Bone marrow (tissue), 2 donors: ENCODE measurements around the gene SHTN1.

Experiments used
- DNase-seq, 2 donors: peaks; one replicate each; lab custom pipeline; 2025; lab: John Stamatoyannopoulos, UW

Gene SHTN1

DNA sequence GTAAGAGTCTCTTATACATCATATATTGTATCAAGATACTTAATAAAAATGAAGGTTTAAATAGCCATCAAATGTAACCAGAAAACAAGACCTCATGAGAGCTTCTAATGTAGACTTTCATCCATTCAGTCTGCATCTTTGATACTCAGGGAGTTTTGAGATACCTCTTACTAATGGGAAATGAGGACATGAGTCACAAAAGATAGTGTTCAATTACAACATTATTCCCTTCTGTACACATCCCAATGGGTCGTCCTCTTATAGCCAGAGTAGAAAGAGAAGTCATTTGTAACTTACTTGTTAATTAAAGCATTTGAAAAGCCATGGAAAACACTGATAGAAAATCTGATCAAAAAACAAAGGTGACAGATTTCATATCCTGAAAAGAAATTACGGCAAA lies 19.4 kb downstream of the SHTN1 start:
- no peak for DNase-seq

DNA sequence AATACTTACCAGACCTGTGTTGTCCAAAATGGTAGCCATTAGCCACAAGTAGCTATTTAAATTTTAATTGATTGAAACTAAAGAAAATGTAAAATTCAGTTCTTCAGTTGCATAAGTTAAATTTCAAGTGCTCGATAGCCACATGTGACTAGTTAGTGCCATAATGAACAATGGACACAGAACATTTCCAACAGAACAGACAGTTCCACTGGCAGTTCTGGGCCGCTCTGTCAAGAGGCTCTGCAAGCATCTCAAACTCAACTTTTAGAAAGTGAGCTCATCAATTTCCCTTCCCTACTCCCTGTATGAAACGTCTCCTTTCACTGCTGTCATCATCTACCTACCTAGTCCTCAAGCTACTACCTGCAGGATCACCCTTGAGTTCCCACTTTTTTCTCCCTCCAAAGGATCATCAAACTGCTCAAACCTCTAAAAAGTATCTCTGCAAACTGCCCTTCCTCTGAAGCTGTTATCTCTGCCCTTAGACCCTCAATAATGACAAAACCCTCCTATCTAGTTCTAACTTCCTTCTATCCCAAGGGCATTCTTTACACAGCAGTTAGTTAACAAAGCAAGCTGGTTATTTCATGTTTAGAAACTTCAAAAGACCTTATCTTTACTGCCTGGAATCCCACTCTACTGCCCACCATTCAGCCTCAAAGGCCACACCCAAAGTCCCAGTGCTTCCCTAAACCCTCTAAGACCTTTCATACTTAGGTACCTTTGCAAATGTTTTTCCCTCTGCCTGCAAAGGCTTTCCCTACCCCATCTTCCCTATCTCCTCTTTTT lies 20.6 kb downstream of the SHTN1 start:
- DNase-seq = no peak

DNA sequence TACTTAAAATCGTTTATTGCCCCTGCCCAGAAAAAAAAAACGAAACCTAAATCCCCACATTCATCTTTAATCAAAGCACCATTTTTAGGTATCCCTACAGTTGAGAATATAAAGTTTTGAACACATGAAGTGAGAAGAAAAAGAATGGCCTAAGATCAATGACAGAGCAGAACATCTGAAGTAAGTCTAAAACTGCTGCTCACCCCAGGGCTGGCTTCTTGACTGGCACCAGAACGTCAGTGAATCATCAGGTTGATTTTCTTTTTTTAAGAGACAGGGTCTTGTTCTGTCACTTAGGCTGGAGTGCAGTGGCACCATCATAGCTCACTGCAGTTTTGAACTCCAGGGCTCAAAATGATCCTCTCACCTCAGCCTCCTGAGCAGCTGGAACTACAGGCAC lies 24.9 kb downstream of the SHTN1 start:
- DNase-seq = no peak

DNA sequence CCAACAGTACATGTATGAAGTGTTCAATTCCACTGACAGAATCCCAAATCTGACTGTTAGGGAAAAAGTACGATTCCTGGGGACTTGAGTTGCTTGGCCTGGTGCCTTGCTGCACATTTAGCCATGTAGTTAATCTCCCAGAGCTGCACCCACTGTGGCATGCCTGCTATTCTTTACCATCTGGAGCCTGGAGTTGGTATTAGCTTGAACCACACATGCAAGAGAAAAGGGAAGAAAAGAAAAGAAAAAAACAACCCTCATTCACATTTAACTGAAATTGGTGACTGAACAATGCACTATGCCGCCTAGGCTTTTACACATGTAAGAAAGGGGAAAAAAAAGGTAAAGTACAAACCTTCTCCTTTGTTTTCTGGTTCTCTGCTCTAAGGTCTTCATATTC lies 26.1 kb downstream of the SHTN1 start:
- DNase-seq = no peak

DNA sequence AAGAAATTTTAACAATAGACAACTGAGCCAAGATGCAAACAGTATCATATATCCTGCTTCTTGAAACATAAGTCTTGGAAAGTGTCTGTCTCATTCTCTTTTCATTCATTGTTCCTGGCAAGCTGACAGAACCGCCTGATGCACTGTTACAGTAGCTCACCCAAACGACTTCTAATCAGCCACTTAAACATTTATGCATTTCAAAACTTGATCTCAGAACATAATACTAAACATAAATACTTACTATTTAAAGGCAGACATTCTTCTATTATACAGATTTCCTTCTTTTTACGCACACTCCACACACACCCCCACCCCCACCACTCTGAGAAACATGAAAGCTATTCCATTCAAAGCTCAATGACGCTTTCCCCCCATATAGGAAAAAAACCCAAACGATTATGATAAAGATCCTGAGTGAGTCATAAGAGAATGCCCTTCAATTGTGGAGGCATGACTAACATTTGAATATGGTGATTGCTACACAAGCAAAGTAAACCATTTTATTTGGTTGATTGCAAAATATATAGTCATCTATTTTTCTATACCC lies 30.5 kb downstream of the SHTN1 start:
- DNase-seq = no peak

DNA sequence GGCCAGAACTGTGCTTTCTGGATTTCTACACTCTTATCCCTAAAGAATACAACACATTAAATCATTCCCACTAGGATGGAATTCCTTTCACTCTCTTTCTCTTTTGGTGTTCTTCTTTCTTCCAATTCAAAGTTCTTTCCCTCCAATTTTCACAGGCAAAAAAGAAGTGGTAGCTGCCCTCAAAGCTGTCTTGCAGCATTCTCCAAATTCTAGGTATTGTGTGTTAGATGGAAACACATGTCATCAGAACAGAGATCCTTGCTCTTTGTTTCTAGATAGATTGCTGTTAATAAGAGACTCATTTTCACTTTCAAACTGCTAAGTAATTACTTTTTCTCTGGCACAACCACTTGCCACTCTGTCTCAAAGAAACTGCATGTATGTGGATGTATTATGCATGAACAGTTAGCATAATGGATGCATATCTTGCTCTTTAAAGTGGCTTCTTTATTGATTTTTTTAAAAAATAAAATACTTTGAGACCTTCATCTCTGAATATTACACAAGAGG lies 31.0 kb downstream of the SHTN1 start:
- no peak for DNase-seq

DNA sequence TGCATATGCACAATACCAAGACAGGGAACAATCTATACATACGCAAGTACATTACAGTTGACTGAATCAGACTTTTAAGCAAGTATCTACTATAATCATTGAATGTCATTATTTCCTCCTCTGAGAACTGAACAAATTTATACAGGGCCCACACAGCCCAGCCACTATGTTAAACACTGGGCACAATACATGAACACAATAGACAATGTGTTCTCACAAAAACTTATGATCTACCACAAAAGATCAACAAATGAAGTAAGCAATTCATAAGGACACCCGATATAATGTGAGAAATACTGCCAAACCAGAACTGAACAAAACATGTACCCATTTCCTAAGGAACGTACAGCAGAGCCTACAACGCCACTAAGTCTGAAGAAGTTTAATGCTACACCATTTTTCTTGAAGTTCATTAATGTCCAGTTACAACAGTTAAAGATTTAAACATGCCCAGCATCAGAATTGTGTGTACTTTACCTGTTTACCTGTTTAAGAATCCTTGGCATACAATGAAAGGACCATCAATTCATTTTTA lies 31.5 kb downstream of the SHTN1 start:
- no peak for DNase-seq

DNA sequence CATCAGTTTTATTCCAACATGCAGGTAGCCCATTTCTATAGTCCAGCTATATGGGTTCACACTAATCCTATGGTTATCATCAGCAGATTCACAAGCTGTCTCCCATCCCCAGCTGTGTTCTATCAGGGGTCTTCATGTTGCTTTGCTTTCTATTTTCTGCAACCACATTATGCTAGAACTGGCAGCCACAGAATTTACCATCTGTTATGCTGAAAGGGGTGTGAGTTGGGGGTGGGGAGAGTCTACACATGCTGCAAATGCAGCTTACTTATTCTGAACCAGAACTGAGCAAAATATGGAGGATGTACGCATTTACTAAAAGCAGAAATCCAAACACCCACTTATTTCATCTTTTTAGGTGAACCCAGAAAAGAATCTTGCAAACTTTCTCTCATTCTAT lies 32.9 kb downstream of the SHTN1 start:
- DNase-seq = no peak

DNA sequence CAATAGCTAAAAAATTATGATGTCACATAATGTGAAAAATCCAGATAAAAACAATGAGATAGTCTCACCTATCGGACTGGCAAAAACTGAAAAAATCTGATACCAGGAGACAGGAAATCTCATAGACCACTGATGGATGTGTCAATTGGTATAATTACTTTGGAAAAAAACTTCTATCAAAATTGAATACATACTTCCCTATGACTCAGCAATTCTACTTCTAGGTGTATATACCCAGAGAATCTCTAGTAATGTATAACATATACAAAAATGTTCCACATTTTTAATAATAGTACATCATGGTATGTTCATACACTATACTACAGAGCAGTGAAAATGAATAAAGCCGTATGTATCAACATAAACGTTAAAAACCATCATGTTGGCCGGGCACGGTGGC lies 34.9 kb downstream of the SHTN1 start:
- DNase-seq = no peak

DNA sequence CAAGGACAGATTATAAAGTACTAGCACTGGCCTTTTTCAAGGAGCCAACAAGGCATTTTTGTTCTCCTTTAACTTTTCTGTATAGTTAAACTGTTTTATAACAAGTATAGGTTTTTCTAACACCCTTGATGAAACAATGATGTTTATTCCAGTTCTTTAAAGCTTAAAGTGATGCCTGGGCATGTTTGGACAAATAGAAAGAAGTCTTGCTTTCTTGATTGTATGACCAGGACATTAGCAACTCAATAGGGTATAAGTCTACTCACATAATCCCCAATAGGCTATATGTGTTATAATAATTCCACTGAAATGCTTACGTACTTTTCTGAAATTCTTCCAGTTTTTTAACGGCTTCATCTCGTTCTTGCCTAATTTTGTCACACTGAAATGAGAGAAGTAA lies 36.7 kb downstream of the SHTN1 start:
- DNase-seq = no peak

DNA sequence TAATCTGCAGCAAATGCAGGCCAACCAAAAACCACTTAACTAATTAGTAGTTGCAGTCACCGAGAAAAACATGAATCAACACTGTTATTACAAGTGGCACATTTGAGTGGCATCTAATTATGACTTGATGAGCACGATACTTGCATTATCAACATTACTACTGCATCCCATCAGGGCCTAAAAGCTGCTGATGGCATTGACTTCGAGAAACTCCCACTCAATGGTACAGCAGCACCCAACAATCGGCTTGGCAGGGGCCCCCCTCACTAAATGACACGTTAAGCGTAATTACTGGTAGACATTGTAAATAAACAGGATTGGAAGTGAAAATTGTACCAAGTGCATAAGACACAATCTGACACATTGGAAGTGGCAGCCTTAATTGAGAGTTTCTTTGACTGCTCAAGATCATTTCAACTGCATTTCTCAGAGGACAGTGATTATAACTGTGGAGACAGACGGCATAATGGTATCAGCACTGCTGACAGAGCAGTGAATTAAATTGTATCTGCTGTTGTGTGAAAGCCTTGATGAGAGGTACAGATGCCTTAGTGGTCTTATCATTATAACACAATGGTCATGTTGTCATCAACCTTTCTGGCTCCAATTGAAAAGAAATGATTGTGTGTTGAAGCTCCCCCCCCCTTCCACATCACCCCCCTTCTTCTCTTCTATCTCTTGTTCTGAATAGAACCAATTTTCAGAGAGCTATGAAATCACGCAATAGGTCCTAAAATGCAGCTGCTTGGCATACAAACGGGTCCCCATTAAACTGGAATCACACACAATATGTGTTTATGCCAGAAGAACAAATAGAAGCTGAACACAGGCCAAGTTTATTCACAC lies 43.4 kb downstream of the SHTN1 start:
- no peak for DNase-seq

DNA sequence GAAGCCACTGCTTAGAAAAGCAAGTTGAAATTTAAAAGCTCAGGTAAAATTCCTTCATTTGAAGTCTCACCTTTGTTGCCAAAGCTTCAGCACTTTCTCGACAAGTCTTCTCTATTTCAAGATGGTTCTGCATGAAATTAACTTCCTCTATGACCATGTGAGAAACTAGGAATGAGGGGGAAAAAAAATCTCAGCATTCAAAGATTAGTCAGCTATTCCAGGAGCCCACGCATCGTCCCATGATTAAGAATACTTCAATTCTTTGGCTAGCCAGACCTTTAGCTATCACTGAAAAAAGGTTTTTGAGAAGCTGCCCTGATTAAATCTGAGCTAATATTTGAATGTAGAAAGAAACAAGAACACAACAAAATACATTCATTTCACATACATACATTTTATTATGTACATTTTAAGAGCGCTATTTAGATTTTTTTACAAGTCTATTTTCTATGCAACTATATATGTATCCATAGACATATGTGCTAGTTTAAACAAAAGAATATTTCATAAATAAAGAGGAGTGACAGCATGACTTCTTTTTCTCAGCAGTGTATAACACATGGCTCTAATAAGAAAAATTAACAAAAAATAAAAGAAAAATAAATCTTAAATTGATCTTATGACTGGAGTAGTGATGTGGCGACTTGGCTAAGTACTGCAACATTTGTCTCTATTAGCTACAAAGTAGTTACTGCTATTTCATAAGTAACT lies 44.8 kb downstream of the SHTN1 start:
- DNase-seq = no peak

DNA sequence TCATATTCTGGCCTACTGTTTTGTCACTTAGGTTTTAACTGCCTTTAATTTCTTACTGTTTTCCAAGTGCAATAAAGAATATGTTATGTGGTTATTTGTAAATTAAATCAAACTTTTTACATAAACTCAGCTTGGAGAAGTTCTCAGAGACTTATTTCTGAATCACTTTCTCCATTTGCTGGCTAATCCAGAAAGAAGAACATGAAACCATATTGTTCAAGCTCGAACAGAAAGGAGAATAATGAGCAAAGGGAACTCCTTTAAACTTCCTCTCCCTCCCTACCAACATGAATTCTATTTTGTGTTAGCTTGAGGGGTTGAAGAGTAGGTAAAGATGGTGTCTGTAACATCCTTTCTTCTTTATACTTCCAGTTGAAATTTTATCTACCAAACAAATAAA lies 52.3 kb downstream of the SHTN1 start:
- no peak for DNase-seq

DNA sequence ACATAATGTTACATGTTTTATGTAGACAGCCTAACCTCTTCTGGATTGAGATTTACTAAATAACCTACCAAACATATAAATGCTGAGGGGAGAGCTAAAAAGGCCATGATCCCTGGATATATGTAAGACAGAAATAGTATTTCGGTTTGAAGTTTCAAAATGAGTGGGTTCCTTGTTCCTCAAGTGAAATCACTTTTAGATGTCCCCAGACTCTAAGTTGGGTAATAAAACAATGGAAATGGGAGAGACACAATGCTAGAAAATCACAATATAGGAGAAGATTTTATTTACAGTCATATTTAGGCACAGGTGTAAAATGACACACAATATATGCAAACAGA lies 56.5 kb downstream of the SHTN1 start:
- no peak for DNase-seq

DNA sequence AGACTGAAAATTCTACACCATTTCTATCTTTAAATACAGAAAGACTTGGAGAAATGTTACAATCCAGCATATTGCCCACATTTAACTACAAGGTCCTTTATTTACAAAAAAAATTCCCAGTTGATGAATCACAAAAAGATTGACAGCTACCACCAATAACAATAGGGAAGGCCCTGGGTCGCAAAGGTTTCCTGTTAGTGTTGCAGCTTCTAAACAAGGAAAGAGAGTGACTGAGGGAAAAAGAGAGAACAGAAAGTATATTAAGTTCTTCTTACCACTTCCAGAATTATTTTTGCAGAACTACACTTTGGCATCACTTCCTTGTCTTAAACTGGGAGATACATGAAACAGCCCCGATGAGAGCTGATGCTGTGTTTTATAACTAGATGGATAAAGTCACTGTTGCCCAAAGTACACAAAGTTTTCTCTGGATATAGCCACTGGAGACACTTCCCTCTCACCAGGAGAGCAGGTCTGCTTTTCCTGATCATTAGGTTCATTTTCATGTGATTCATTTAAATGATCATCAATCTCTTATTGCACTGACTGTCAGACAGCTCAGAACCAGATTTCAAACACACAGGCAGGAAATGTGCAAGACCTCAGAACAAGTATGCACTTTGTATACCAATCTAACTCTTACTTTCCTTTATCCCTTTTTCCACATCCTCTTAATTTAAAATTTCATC lies 57.0 kb downstream of the SHTN1 start:
- no peak for DNase-seq

DNA sequence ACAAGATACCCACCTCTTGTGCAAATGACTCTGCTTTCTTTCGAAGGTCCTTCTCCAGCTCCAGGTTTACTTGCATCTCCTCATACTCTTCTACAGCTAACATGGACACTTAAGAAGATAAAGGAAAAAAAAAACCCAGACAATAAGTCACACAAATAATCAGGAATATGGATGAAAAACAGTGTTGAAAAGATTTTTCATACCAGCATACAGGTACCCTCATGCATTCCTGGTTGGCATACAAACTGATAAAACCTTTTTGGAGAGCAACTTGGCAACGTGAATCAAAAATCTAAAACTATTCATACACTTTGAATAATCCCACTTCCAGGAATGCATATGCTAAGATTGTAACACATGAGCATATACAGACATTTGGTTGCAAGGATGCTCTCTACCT lies 60.1 kb downstream of the SHTN1 start:
- DNase-seq = no peak

DNA sequence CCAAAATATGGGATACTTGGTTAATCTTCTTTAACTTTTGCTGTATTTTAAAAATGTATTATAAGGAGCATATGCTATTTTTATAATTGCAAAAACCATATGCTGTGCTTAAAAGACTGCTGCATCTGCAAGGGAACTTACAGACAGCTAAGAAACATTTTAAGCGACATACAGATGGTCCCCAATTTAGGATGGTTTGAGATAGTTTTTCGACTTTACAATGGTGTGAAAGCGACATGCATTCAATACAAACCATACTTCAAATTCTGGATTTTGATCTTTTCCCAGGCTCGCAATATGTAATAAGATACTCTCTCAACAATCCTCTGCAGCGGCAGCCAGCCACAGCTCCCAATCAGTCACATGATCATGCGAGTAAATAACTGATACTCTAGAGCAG lies 73.2 kb downstream of the SHTN1 start:
- no peak for DNase-seq

DNA sequence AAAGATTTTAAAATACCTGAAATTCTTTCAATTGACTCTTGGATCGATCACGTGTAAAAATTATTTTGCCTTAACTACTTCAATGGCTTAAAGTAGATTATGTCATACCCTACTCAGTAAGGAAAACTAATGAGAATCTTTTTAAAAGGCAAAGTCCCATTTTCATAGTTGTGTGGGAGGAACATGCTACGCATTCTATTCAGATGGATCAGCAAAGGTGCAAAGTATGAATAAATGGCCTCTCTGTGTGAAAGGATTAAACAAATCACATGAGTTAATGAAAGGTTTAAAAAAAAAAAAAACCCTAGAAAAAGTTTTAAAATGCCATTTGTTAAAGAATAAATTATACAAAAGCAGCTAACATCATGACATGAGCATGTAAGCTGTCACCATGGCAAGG lies 78.6 kb downstream of the SHTN1 start:
- no peak for DNase-seq

DNA sequence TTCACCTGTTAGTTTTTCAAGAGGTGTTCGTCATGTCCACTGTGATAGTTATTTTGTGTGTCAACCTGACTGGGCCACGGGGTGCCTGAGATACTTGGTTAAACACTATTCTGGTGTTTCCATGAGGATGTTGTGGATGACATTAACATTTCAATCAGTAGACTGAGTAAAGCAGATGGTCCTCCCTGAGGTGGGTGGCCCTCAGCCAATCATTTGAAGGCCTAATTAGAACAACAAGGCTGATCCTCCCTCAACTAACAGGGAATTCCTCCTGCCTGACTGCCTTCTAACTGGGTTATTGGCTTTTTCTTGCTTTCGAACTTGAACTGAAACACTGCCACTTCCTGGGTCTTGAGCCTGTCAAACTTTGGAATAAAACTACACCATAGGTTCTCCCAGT lies 79.9 kb downstream of the SHTN1 start:
- no peak for DNase-seq

DNA sequence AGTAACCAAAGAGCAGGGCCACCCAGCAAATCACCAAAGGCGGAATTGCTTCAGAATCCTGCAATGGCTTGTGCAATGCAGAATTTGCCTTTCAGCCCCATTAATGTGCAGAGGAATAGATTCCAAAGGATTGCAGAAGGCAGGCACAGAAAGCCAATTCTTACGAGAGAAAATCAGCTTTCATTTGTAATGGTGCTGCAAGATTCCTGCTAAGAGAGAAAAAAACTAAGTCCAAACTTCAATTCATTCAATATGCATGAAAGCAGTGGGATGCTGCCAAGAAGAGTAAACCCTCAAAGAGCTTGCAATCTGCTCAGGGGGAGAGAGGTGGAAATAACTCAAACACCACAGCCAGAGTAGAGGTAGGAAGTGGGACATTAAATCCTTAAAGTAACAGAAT lies 85.3 kb downstream of the SHTN1 start:
- no peak for DNase-seq

DNA sequence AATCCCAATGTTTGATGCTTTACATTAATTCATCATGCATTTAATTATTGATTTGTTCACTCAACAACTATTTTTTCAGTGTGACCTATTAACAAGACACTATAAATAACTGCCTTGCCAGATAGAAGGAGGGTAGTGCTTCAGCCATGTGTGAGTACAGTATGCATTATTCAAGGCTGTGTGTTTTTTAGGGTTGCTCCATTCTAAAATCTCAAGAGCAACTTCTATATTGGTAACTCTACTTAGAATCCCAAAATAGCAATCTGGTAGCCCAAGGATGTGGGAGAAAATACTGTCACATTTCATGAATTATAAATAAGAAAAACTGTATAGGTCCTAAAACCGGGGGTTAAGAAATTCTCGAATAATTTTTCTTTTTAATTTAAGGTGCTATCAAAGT lies 85.8 kb downstream of the SHTN1 start:
- no peak for DNase-seq

DNA sequence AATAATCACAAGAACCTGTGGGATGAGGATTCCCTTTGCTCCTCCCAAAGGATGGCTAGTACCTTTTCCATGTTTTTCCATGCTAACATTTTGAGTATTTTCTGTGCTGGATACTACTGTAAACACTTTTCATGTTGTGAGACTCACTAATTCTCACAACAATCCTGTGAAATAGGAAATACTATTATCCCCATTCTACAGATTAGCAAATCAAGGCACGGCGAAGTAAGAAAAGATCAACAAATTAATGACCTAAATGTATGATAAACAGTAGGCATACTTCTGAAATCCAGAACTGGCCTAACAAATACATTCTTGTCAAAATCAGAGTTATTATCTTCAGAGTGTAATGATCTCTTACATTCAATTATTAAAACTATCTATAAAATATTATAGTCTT lies 86.4 kb downstream of the SHTN1 start:
- DNase-seq = no peak
